Measurements from ENCODE around the gene SND1. TPM values are rescaled to one million over a fixed set of nuclear protein-coding genes. Genes with fewer than 3 reads are reported as not detected.
A peak's percentile ranks its signal among the peaks of the same experiment; 100 is the strongest.

The SND1 gene
- total RNA-seq, 6 experiments from 2014 or later: 217 to 259 (median 247) TPM

DNA sequence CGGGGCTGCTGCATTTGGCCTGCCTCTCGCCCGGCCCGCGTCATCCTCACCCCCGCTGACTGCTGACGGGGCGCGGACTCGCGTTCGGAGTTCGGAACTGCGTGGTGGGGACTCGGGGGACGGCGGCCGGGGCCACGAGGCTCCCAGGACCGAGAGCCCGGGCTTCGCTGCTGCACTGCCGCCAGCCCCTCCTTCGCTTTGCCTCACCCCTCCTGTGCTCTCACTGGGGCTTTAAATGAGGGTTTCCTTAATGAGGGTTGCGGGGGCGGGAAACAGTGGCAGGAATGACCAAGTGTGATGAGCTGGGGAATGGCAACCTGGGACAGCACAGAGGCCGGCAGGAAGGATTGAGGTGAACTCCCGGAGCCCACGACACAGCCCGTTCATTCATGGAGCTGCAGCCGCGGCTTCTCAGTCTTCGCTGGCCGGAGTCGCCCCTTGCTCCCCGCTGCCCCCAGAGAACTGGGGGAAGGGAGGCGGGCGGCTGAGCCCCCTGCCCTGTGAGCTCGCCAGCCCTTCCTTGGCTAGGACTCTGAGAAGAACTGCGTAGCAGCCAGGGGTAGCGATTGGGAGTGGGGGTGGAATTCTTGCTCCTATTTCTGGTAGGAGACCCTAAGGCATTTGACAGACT, 380.7 kb downstream of the SND1 start:
- Mint-ChIP-seq H3K4me3 (peak overlapping the region; percentile 59; the same call in 1 of the 2 replicates), H3K4me1 (ENCODE audit: low read depth) (peaks cover 15% of the 10 kb centered on the region), H3K27ac (peak overlapping the region; percentile 38; the same call in 1 of the 2 replicates), H3K9me3 (no peaks in the 10 kb centered on the region), H3K36me3 (ENCODE audit: low read depth) (peaks cover 10% of the 10 kb centered on the region), H3K27me3 (ENCODE audit: insufficient read depth) (peaks cover 1% of the 10 kb centered on the region; the same call in 1 of the 2 replicates)
- DNase-seq: no peak
- TF ChIP-seq, protein P1, sequence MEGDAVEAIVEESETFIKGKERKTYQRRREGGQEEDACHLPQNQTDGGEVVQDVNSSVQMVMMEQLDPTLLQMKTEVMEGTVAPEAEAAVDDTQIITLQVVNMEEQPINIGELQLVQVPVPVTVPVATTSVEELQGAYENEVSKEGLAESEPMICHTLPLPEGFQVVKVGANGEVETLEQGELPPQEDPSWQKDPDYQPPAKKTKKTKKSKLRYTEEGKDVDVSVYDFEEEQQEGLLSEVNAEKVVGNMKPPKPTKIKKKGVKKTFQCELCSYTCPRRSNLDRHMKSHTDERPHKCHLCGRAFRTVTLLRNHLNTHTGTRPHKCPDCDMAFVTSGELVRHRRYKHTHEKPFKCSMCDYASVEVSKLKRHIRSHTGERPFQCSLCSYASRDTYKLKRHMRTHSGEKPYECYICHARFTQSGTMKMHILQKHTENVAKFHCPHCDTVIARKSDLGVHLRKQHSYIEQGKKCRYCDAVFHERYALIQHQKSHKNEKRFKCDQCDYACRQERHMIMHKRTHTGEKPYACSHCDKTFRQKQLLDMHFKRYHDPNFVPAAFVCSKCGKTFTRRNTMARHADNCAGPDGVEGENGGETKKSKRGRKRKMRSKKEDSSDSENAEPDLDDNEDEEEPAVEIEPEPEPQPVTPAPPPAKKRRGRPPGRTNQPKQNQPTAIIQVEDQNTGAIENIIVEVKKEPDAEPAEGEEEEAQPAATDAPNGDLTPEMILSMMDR (IDR thresholded peaks at IDR 0.05): no peak

DNA sequence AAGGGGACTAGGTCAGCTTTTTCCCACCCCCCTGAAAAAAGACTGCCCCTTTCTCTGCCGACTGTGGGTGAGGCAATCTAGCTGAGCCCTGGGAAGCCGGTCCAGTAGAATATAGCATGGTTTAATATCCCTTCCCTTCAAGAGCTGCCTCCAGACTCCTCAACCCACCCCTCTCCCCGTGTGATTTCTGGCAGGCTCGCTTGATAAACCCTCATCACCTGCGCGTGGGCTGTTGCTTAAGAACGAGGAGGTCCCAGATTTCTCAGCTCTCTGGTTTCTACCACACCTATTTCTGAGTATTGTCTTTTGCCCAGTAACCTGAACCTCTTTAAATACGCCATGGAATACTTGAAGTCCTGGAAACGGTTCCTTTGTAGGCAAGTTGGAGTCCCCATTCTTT, 381.3 kb downstream of the SND1 start:
- H3K36me3 Mint-ChIP-seq (ENCODE audit: low read depth): peaks cover 10% of the 10 kb centered on the region
- H3K4me3 Mint-ChIP-seq: peak overlapping the region; percentile 15; the same call in 1 of the 2 replicates
- H3K27me3 Mint-ChIP-seq (ENCODE audit: insufficient read depth): peaks cover 1% of the 10 kb centered on the region; the same call in 1 of the 2 replicates
- TF ChIP-seq, protein P1 (IDR thresholded peaks at IDR 0.05): no peak
- H3K9me3 Mint-ChIP-seq: no peaks in the 10 kb centered on the region
- peak overlapping the region; percentile 47; the same call in 1 of the 2 replicates for H3K27ac Mint-ChIP-seq
- peaks cover 9% of the 10 kb centered on the region for H3K4me1 Mint-ChIP-seq (ENCODE audit: low read depth)
- no peak for DNase-seq

- Mint-ChIP-seq H3K27ac (no peak overlapping the region), H3K4me3 (no peak overlapping the region), H3K27me3 (ENCODE audit: insufficient read depth) (peaks cover 1% of the 10 kb centered on the region; the same call in 1 of the 2 replicates), H3K9me3 (no peaks in the 10 kb centered on the region), H3K4me1 (ENCODE audit: low read depth) (peaks cover 5% of the 10 kb centered on the region; the same call in 1 of the 2 replicates), H3K36me3 (ENCODE audit: low read depth) (no peaks in the 10 kb centered on the region)
- DNase-seq: no peak
- TF ChIP-seq, protein P1 (IDR thresholded peaks at IDR 0.05): no peak
These were observed 382.8 kb downstream of the SND1 start for GRCh38 chr7:128034825-128035224.

- H3K27me3 Mint-ChIP-seq (ENCODE audit: insufficient read depth): peaks cover 1% of the 10 kb centered on the region; the same call in 1 of the 2 replicates
- TF ChIP-seq, protein P1 (IDR thresholded peaks at IDR 0.05): peak; percentile 70
- no peaks in the 10 kb centered on the region for H3K9me3 Mint-ChIP-seq
- no peaks in the 10 kb centered on the region for H3K36me3 Mint-ChIP-seq (ENCODE audit: low read depth)
- peaks cover 3% of the 10 kb centered on the region for H3K4me1 Mint-ChIP-seq (ENCODE audit: low read depth)
- H3K27ac Mint-ChIP-seq: no peak overlapping the region
- no peak for DNase-seq
- H3K4me3 Mint-ChIP-seq: no peak overlapping the region
These were observed 383.7 kb downstream of the SND1 start for GRCh38 chr7:128035712-128036111.

GRCh38 chr7:128036226-128036940, 384.4 kb downstream of the SND1 start:
- Mint-ChIP-seq H3K27ac (no peak overlapping the region), H3K27me3 (ENCODE audit: insufficient read depth) (peaks cover 2% of the 10 kb centered on the region), H3K36me3 (ENCODE audit: low read depth) (0 out of 2 replicates have a peak, but pooled peaks cover under 1% of the 10 kb centered on the region), H3K9me3 (no peaks in the 10 kb centered on the region), H3K4me1 (ENCODE audit: low read depth) (peaks cover 10% of the 10 kb centered on the region), H3K4me3 (no peak overlapping the region)
- TF ChIP-seq, protein P1 (IDR thresholded peaks at IDR 0.05): no peak
- DNase-seq: no peak
